ENCODE data around the gene CATSPER1.

CATSPER1 gene

DNA sequence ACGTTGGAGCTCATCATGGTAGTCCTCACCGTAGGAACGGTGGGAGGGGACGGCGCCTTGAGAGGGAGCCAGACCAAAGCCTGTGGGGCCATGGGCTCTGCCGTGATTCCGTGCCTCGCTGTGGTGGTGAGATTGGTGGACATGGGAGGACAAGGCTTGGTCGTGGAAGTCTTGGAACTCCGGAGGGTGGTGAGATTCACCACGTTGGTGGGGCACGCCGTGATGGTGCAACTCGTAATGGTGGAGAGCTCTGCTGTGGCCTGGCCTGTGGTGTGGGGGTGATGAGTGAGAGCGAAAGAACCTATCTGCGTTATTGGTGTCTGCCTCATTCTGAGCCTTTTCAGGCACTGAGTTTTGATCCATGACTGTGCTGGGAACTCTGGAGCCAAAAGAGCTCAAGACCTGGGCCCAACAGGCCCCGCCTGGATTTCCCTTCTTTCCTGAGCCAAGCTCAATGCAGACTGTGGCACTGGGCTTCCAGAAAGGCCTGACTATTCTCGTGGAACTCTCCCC, at the start of gene CATSPER1:
Gene CATSPER1 (minus strand): TSS at position 463 of the 513 bp plus-strand sequence. CDS start 100 bp downstream, at position 363.
- no peak for DNase-seq

DNA sequence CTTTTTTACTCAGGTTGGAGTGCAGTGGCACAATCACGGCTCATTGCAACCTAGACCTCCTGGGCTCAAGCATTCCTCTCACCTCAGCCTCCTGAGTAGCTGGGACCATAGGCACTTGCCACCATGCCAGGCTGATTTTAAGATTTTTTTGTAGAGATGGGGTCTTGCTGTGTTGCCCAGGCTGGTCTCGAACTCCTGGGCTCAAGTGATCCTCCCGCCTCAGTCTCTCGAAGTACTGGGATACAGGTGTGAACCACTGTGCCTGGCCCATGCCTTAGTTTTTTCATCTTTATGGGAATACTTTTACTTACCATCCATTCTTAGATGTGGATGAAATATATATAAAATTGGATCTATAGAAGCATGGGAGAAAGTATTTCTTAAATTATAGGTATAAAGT, 49.0 kb upstream of the CATSPER1 start:
- no peak for DNase-seq

DNA sequence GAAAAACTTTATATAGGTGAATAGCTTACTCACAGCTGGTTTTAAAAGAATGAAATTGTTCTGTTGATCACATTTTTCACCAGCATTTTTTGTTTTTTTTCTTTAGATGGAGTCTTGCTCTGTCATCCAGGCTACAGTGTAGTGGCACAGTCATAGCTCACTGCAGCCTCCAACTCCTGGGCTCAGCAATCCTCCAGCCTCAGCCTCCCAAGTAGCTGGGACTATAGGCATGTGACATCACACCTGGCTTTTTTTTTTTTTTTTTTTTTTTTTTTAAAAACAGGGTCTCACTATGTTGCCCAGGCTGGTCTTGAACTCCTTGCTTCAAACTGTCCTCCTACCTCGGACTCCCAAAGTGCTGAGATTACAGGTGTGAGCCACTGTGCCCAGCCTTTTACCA, 47.4 kb upstream of the CATSPER1 start:
- DNase-seq: peak; percentile 23

DNA sequence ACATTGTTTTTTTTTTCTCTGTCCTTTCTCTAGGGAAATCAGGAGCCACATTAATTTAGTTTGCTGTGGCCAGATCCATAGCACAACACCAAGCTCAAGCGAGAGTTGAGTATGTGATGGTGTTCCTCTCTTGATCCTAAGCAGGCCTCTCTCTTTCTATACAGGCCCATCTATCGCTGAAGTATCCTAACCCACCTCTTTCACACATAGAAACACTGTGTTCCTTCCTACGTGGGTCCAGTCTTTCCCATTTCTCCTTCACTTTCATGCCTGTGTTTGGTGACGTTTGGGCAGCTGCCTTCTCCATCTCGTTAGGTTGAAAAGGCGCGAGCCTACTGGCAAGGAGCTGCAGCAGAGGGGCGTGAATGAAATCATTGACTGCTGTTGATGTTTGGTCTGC, 46.2 kb upstream of the CATSPER1 start:
- DNase-seq: no peak

- DNase-seq: no peak
Measured at GRCh38 chr11:66072081-66072480, 45.8 kb upstream of the CATSPER1 start.

GRCh38 chr11:66071381-66071801, 45.1 kb upstream of the CATSPER1 start:
- peak; percentile 52 for DNase-seq

DNA sequence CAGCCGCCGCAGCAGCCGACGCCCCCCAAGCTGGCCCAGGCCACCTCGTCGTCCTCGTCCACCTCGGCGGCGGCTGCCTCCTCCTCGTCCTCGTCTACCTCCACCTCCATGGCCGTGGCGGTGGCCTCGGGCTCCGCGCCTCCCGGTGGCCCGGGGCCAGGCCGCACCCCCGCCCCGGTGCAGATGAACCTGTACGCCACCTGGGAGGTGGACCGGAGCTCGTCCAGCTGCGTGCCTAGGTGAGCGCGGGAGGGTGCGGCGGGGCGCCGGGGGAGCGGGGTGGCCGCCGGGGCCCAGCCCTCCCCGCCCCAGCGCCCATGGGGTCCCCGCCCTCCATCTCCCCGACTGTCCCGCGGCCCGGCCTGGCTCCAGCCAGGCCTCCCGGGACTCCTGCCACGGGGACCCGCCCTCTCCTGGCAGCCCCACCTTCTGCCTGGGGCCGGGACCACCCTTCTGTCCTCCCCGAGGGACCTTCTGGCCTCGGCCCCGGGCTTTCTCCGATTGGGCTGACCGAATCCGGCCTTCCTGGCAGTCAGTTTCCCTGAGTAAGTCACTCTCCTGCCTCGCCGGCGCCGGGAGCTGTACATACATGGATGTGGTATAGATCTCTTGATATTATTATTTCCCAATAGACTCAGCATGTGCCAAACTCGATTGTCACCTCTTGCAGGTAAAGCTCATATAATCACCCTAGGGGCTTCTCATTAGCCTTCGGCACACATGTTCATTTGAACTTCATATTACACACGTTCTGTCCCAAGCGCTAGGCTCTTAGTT, 44.5 kb upstream of the CATSPER1 start:
- DNase-seq: peak; percentile 47

GRCh38 chr11:66069715-66070603, 43.7 kb upstream of the CATSPER1 start, which contains the start of gene PACS1:
PACS1 (plus strand) TSS chr11:66070272; CDS start chr11:66070487, 215 bp downstream.
- DNase-seq: peak; percentile 84

GRCh38 chr11:66068923-66069714, 42.8 kb upstream of the CATSPER1 start:
- DNase-seq: peak; percentile 56

- DNase-seq: peak; percentile 84
Measured at GRCh38 chr11:66068154-66068821, 42.0 kb upstream of the CATSPER1 start.

DNA sequence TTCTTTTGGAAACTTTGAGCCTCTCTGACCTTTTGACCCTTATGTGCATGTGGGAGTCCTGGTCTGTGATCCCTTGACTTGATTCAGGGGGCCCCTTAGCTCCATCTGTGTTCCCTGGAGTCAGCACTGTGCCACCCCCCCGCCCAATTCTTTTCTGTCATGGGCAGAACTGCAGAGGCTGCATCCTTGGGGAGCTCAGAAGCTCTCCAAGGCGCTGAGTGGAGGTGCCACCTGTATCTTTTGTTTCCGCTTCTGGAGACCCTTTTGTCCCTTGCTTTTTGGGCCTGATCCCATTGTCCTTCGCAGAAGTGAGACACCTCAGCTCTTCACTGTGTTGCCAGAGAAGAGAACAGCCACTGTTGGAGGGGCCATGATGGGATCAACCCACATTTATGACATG, 41.4 kb upstream of the CATSPER1 start:
- no peak for DNase-seq

GRCh38 chr11:66066751-66067150, 40.5 kb upstream of the CATSPER1 start:
- DNase-seq: no peak

DNA sequence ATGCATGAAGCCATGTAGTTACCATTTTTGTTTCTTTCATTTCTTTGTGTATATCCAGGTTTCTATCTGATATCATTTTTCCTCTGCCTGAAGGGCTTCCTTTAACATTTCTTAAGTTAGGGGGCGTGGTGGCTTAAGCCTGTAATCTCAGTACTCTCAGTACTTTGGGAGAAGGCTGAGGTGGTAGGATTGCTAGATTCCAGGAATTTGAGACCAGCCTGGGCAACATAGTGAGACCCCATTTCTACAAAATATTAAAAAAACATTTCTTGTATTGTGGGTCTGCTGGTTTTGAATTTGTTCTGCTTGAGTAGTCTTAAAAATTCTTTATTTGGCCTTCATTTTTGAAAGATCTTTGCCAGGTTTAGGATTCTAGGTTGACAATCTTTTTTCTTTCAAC, 38.3 kb upstream of the CATSPER1 start:
- no peak for DNase-seq

DNA sequence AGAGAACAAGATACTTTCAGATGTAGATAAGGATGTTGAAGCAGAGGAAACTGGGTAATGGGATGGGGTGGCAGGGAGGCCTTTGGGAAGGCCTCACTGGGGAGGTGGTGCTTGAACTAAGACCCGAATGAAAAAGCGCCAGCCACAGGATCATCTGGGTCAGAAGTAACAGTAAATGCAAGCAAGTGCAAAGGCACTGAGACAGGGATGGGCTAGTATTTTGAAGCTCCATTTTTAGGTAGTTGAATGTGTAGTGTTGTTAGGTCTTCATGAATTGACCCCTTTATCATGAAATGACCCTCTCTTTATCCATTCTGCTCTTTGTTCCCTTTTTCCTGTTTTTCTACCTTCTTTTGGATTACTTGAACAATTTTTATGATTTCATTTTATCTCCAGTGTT, 37.6 kb upstream of the CATSPER1 start:
- no peak for DNase-seq

GRCh38 chr11:66062408-66062807, 36.1 kb upstream of the CATSPER1 start:
- no peak for DNase-seq

GRCh38 chr11:66061268-66061667, 35.0 kb upstream of the CATSPER1 start:
- no peak for DNase-seq

- DNase-seq: no peak
Measured at GRCh38 chr11:66059966-66060680, 33.8 kb upstream of the CATSPER1 start.

- no peak for DNase-seq
Measured at GRCh38 chr11:66056501-66056900, 30.2 kb upstream of the CATSPER1 start.

- DNase-seq: no peak
Measured at GRCh38 chr11:66055021-66055420, 28.7 kb upstream of the CATSPER1 start.

DNA sequence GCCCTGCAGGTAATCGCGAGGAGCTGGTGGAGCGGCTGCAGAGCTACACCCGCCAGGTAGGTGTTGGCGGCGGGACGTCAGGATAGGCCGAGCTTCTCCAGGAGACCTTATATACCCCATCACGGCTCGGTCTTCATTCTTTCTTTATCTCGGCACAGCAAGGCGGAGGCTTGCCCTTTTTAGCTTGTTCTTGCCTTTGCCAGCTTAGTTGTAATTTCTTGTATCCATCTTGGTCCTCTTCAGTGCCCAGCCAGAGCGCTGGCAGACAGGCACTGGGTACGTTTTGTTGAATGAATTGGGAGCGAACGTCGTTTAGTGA, 26.3 kb upstream of the CATSPER1 start:
- DNase-seq: no peak

Data from CD4-positive, alpha-beta T cell treated with Interleukin-17A for 4 hours (primary cell).